ENCODE measurements around the gene DUS4L.

The DUS4L gene

GRCh38 chr7:107564553-107565298, 955 bp downstream of the DUS4L start:
- TF ChIP-seq FOXP2 (optimal IDR thresholded peaks at IDR 0.05; ENCODE audit: borderline replicate concordance, extremely low read depth, extremely low read length, insufficient read depth) (no peak), SIN3A (IDR thresholded peaks at IDR 0.05; ENCODE audit: borderline replicate concordance, insufficient read depth, low read length) (no peak), POLR2AphosphoS5 (IDR thresholded peaks at IDR 0.05; ENCODE audit: low read depth, low read length) (no peak), REST (IDR thresholded peaks at IDR 0.05; ENCODE audit: insufficient read depth in 1 of 2, low read depth in 2 of 2, low read length in 2 of 2) (no peak), TAF1 (IDR thresholded peaks at IDR 0.05; ENCODE audit: borderline replicate concordance, insufficient read depth, low read length) (no peak)

GRCh38 chr7:107570298-107570697, 6.5 kb downstream of the DUS4L start:
- TF ChIP-seq REST (IDR thresholded peaks at IDR 0.05; ENCODE audit: insufficient read depth in 1 of 2, low read depth in 2 of 2, low read length in 2 of 2): no peak
- no peak for TF ChIP-seq FOXP2 (optimal IDR thresholded peaks at IDR 0.05; ENCODE audit: borderline replicate concordance, extremely low read depth, extremely low read length, insufficient read depth)
- no peak for TF ChIP-seq POLR2AphosphoS5 (IDR thresholded peaks at IDR 0.05; ENCODE audit: low read depth, low read length)
- no peak for TF ChIP-seq TAF1 (IDR thresholded peaks at IDR 0.05; ENCODE audit: borderline replicate concordance, insufficient read depth, low read length)
- no peak for TF ChIP-seq SIN3A (IDR thresholded peaks at IDR 0.05; ENCODE audit: borderline replicate concordance, insufficient read depth, low read length)

- TF ChIP-seq SIN3A (IDR thresholded peaks at IDR 0.05; ENCODE audit: borderline replicate concordance, insufficient read depth, low read length) (no peak), TAF1 (IDR thresholded peaks at IDR 0.05; ENCODE audit: borderline replicate concordance, insufficient read depth, low read length) (no peak)
These were observed 9.8 kb downstream of the DUS4L start for GRCh38 chr7:107573537-107573936.

- TF ChIP-seq FOXP2 (optimal IDR thresholded peaks at IDR 0.05; ENCODE audit: borderline replicate concordance, extremely low read depth, extremely low read length, insufficient read depth): no peak
- TF ChIP-seq SIN3A (IDR thresholded peaks at IDR 0.05; ENCODE audit: borderline replicate concordance, insufficient read depth, low read length): no peak
- TF ChIP-seq TAF1 (IDR thresholded peaks at IDR 0.05; ENCODE audit: borderline replicate concordance, insufficient read depth, low read length): no peak
- TF ChIP-seq POLR2AphosphoS5 (IDR thresholded peaks at IDR 0.05; ENCODE audit: low read depth, low read length): no peak
These were observed 15.7 kb downstream of the DUS4L start for GRCh38 chr7:107579554-107579884.

GRCh38 chr7:107579885-107580715, 16.3 kb downstream of the DUS4L start, which contains the start of gene BCAP29:
Gene BCAP29 (plus strand): TSS chr7:107580246. CDS start chr7:107580773, 527 bp downstream.
- TF ChIP-seq TAF1 (IDR thresholded peaks at IDR 0.05; ENCODE audit: borderline replicate concordance, insufficient read depth, low read length) (0 out of 2 replicates have a peak, but pooled peaks have one; percentile 72), FOXP2 (optimal IDR thresholded peaks at IDR 0.05; ENCODE audit: borderline replicate concordance, extremely low read depth, extremely low read length, insufficient read depth) (peak; percentile 63), POLR2AphosphoS5 (IDR thresholded peaks at IDR 0.05; ENCODE audit: low read depth, low read length) (peak; percentile 89), SIN3A (IDR thresholded peaks at IDR 0.05; ENCODE audit: borderline replicate concordance, insufficient read depth, low read length) (peak; percentile 93; the same call in 1 of the 2 replicates), REST (IDR thresholded peaks at IDR 0.05; ENCODE audit: insufficient read depth in 1 of 2, low read depth in 2 of 2, low read length in 2 of 2) (peak in 1 of 2 experiments; percentile 54; a peak in 1 of 4 replicates)

Measured in PFSK-1 (cell line).